Measurements from ENCODE around the gene NCEH1. TPM values are rescaled to one million over a fixed set of nuclear protein-coding genes. Genes with fewer than 3 reads are reported as not detected.

NCEH1 gene
- total RNA-seq, 2 donors from 2014 or later: 7.1 to 22.7 TPM

GRCh38 chr3:172617976-172618375, 92.9 kb downstream of the NCEH1 start:
- no peak overlapping the region for H3K27ac ChIP-seq
- ATAC-seq (ENCODE audit: insufficient number of reproducible peaks, low FRiP score, low read depth): no peak
- no peak for TF ChIP-seq CTCF (IDR thresholded peaks at IDR 0.05)

GRCh38 chr3:172617013-172617706, 93.7 kb downstream of the NCEH1 start:
- no peaks in the 10 kb centered on the region for H3K27me3 ChIP-seq (replicated peaks; ENCODE audit: insufficient read depth)
- ATAC-seq (ENCODE audit: insufficient number of reproducible peaks, low FRiP score, low read depth) (no peak), DNase-seq (ENCODE audit: low spot score) (no peak)
- peaks cover 0 to 12% of the 10 kb centered on the region in 2 donors for H3K4me1 ChIP-seq (ENCODE audit: control insufficient read depth in 1 of 2, low read depth in 2 of 2)
- TF ChIP-seq CTCF (IDR thresholded peaks at IDR 0.05): no peak
- no peak overlapping the region for H3K27ac ChIP-seq
- no peak overlapping the region for H3K4me3 ChIP-seq
- H3K9me3 ChIP-seq: no peaks in the 10 kb centered on the region
- no peaks in the 10 kb centered on the region for H3K36me3 ChIP-seq

More at GRCh38 chr3:172617976-172618375, 92.9 kb downstream of the NCEH1 start:
- DNase-seq (ENCODE audit: low spot score): no peak
- Histone ChIP-seq H3K36me3 (no peaks in the 10 kb centered on the region), H3K9me3 (no peaks in the 10 kb centered on the region), H3K27me3 (replicated peaks; ENCODE audit: insufficient read depth) (no peaks in the 10 kb centered on the region), H3K4me3 (no peak overlapping the region), H3K4me1 (ENCODE audit: control insufficient read depth in 1 of 2, low read depth in 2 of 2) (peaks cover 0 to 12% of the 10 kb centered on the region in 2 donors)

- no peaks in the 10 kb centered on the region for H3K36me3 ChIP-seq
- H3K4me1 ChIP-seq (ENCODE audit: control insufficient read depth in 1 of 2, low read depth in 2 of 2): peaks cover 0 to 12% of the 10 kb centered on the region in 2 donors
- H3K9me3 ChIP-seq: no peaks in the 10 kb centered on the region
- no peak for DNase-seq (ENCODE audit: low spot score)
- ATAC-seq (ENCODE audit: insufficient number of reproducible peaks, low FRiP score, low read depth): no peak
- no peak for TF ChIP-seq CTCF (IDR thresholded peaks at IDR 0.05)
- H3K27me3 ChIP-seq (replicated peaks; ENCODE audit: insufficient read depth): no peaks in the 10 kb centered on the region
- H3K4me3 ChIP-seq: no peak overlapping the region
- no peak overlapping the region for H3K27ac ChIP-seq
These were observed 94.8 kb downstream of the NCEH1 start for GRCh38 chr3:172616031-172616461.

GRCh38 chr3:172615296-172615695, 95.6 kb downstream of the NCEH1 start:
- Histone ChIP-seq H3K36me3 (no peaks in the 10 kb centered on the region), H3K4me3 (no peak overlapping the region), H3K9me3 (no peaks in the 10 kb centered on the region), H3K4me1 (ENCODE audit: control insufficient read depth in 1 of 2, low read depth in 2 of 2) (peaks cover 0 to 12% of the 10 kb centered on the region in 2 donors), H3K27me3 (replicated peaks; ENCODE audit: insufficient read depth) (no peaks in the 10 kb centered on the region), H3K27ac (no peak overlapping the region)
- TF ChIP-seq CTCF (IDR thresholded peaks at IDR 0.05): no peak
- ATAC-seq (ENCODE audit: insufficient number of reproducible peaks, low FRiP score, low read depth) (no peak), DNase-seq (ENCODE audit: low spot score) (no peak)

- ATAC-seq (ENCODE audit: insufficient number of reproducible peaks, low FRiP score, low read depth): no peak
- H3K4me1 ChIP-seq (ENCODE audit: control insufficient read depth in 1 of 2, low read depth in 2 of 2): peaks cover 0 to 12% of the 10 kb centered on the region in 2 donors
- TF ChIP-seq CTCF (IDR thresholded peaks at IDR 0.05): no peak
- no peak overlapping the region for H3K4me3 ChIP-seq
- H3K27ac ChIP-seq: no peak overlapping the region
- H3K9me3 ChIP-seq: no peaks in the 10 kb centered on the region
- H3K27me3 ChIP-seq (replicated peaks; ENCODE audit: insufficient read depth): no peaks in the 10 kb centered on the region
- no peak for DNase-seq (ENCODE audit: low spot score)
- no peaks in the 10 kb centered on the region for H3K36me3 ChIP-seq
These were observed 96.3 kb downstream of the NCEH1 start for GRCh38 chr3:172614340-172615274.
